SHP77 (cell line): ENCODE results near the gene AGBL1.
"Not testable (repeated sequence)": the region's sequence is repeated elsewhere in the genome, so short reads cannot be mapped to it uniquely, and the experiment has no call there.

Experiments
- DNase-seq, 2 experiments: peaks; one replicate each; lab custom pipeline; 2025; lab: John Stamatoyannopoulos, UW

Gene AGBL1

GRCh38 chr15:86082619-86083380 is 3.1 kb downstream of the AGBL1 start:
- DNase-seq = no peak

DNA sequence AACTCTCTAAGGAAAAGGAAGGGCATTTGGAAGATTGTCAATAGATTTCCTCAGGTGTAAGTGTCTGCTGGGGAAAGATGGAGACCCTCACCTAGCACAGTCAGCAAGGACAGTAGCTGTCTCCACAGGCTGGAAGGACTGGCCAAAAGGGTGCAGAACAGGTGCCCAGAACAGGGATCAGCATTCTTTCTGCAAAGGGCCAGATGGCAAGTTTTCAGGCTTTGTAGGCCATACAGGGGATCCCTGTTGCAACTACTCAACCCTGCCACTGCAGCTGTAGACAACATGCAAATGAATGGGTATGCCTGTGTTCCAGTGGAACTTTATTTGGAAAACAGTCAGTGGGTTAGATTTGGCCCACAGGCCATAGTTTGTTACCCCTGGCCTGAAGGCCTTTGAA is 8.1 kb downstream of the AGBL1 start:
- DNase-seq = no peak

DNA sequence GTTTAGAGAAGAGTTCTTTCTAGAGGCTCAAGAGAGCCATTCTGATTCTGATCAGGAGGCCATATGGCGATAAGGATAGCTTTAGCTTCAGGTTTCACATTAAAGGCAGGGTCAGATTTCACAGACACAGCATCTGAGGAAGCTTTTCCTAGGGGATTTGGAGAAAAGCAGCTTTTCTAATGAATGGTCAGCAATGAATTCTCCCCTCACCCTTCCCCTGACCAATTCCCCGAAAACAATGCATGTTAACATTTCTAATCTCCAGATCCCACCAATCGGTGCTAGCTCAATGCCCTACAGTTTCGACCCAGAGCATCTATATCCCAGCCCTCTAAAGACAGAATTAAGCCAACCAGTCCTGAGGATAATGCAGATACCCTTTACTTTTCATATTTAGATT is 9.8 kb downstream of the AGBL1 start:
- DNase-seq = no peak

- DNase-seq = no peak
Measured at GRCh38 chr15:86101818-86102217, 22.1 kb downstream of the AGBL1 start.

- DNase-seq = no peak
Measured at GRCh38 chr15:86103825-86104224, 24.2 kb downstream of the AGBL1 start.

DNA sequence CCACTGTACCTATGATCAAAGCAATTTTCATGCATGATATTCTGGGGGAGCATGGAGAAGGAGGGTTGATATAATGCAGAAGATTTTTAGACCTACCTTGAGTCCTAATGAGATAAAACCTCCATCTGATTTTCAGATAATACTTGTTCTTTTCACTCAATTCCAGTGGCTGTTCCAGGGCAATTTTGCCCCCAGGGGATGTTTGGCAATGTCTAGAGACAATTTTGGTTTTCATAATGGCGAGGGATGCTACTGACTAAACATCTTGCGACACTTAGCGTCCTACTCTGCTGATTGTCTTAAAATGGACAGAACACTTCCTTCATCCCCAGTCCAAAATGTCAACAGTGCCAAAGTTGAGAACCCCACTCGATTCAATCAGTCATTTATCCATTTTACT is 26.6 kb downstream of the AGBL1 start:
- no peak for DNase-seq

- no peak for DNase-seq
Measured at GRCh38 chr15:86115145-86115801, 35.6 kb downstream of the AGBL1 start.

DNA sequence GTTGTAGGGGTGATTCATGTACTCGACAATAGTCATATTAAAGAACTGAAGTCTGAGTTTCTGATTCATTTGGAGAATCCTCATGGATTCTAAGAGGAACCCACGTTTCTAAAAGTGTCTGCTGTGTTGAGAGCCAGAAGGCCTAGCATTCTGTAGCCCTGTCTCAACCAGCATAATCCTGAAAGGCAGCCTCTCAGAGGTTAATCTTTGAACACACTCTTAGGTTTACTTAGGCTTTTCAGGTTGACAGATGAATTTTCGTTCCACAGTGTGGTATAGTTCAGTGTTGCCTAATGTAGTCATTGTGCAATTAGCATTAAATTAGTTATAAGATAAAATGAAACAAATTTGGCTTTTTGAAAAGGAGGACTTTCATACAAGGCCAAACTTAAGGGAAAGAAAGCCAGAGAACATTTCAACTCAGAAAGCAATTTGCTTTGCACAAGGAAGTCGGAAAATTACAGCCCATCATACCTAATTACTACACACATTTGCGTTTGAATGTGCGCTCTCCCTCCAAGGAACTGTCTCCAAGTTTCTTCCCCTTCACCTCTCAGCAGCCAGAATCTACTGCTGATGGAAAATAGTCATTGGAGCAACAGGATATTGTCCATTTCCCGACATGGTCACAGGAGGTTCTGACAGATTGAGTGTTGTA is 42.0 kb downstream of the AGBL1 start:
- DNase-seq = no peak

- DNase-seq = not testable (repeated sequence)
Measured at GRCh38 chr15:86122691-86123391, 43.2 kb downstream of the AGBL1 start.

- DNase-seq = no peak
Measured at GRCh38 chr15:86125775-86126174, 46.1 kb downstream of the AGBL1 start.

GRCh38 chr15:86127547-86127946 is 47.9 kb downstream of the AGBL1 start:
- no peak for DNase-seq

DNA sequence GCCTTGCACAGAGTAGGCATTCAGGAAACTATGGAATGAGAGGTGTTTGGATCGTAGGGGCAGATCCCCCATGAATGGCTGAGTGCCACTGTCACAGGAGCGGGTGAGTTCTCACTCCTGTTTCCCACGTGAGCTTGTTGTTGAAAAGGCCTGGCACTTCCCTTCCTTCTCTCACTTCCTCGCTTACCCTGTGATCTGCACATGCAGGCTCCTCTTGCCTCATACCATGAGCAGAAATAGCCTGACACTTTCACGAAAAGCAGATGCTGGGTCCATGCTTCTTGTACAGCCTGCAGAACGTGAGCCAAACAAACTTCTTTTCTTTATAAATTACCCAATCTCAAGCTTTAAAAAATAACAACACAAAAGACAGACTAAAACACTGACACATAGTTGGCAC is 55.4 kb downstream of the AGBL1 start:
- no peak for DNase-seq

- DNase-seq = no peak
Measured at GRCh38 chr15:86136861-86137260, 57.2 kb downstream of the AGBL1 start.

GRCh38 chr15:86138798-86139197 is 59.1 kb downstream of the AGBL1 start:
- DNase-seq = no peak

DNA sequence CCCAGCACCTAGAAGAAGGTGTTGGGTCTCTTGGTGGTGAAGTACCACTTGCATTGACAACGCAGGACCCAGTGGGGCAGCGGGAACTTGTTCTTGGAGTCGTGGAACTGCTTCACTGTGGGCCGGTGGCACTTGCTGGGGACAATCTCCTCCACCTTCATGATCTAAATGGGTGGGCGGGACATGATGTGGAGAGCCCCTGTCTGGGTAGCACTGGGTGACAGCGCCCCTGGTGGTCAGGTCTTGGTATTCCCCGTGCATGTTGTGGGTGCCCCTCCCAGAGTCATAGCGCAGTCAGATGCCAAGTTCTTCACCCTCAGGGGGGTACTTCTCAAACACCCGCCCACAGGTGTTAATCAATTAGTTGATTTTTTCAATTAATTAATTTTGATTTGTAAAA is 60.2 kb downstream of the AGBL1 start:
- peak in 1 of 2 experiments; percentile 1 for DNase-seq

GRCh38 chr15:86154705-86155104 is 75.0 kb downstream of the AGBL1 start:
- DNase-seq = no peak

GRCh38 chr15:86155551-86155950 is 75.9 kb downstream of the AGBL1 start:
- no peak for DNase-seq

- no peak for DNase-seq
Measured at GRCh38 chr15:86157606-86158293, 78.1 kb downstream of the AGBL1 start.

GRCh38 chr15:86159468-86159867 is 79.8 kb downstream of the AGBL1 start:
- no peak for DNase-seq

DNA sequence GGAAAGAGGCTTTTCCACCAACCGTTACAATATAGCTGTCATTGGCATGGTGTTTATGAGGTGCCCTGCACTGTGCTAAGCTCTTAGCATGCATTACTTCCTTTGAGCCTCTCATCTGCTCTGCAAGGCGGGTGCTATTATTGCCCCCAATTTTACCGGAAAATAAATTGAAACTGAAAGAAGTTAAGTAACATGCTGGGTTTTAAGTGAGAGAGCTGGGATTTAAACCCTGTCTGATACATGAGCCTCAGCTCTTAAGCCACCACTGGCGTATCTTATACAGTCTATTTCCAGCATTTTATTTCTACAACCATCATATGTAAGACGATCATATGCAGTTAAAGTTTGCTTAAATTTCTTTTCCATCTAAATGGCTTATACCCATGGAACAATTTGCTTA is 81.6 kb downstream of the AGBL1 start:
- DNase-seq = no peak

DNA sequence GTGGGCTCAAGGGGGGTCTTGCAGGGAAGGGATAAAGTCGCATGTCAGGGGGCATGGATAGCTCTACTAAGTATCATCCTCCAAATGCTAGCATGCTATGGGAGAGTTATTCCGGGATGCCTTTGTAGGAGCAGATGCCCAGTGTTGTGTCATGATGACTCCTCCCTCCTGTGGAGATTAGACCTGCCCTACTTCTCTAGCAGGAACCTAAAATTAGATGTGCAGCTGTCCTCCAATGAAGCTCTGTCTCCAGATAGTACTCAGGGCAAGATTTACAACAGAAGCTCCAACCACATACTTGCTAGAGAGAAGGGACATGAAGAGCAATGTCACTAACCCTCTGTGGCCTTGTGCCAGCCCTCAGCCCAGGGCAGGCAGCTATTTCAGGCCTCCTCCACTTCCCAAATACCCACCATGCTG is 82.5 kb downstream of the AGBL1 start:
- no peak for DNase-seq

DNA sequence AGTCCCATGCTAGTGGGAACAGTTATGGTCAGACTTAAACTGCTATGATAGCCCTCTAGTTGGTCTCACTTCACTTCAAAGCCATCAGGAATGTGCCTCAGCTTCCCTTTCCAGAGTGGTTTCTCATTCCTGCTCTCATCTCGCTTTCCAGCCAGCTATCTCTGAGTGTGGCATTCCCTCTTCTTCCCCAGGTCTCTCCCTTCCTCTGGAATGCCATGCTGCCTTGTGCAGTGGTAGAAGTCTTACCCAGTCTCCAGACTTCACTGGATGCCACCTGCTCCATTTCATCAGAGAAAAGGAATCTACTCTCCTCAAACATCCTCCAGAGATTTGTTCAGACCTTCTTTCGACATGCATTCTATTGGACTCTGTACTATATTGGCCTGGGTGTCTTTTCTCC is 83.0 kb downstream of the AGBL1 start:
- DNase-seq = no peak
